HepG2 (cell line): ENCODE measurements around the gene CLDN9. TPM values are rescaled to one million over a fixed set of nuclear protein-coding genes. Genes with fewer than 3 reads are reported as not detected.
A peak's percentile ranks its signal among the peaks of the same experiment; 100 is the strongest.

Experiments
- AGO1 ChIP-seq: fragments of 200-400 bp; formaldehyde crosslinking; IDR thresholded peaks from 2 replicates; pipeline ENCODE4 v1.6.1; 2017; ENCODE audit warnings: mild to moderate bottlenecking, low read depth, low read length, moderate library complexity; ENCODE audit not compliant: poor library complexity, severe bottlenecking
- BRD4 ChIP-seq: sonication (generic); formaldehyde crosslinking; IDR thresholded peaks from 2 replicates; pipeline ENCODE4 v1.4.0; 2020; ENCODE audit warnings: missing genetic modification reagents
- CSRNP1 ChIP-seq: sonication (generic); formaldehyde crosslinking; IDR thresholded peaks from 2 replicates; pipeline ENCODE4 v1.8.1; 2023; ENCODE audit warnings: mild to moderate bottlenecking, missing genetic modification reagents
- DR1 ChIP-seq: sonication (generic); formaldehyde crosslinking; IDR thresholded peaks from 2 replicates; pipeline ENCODE4 v1.8.0; 2021; ENCODE audit warnings: mild to moderate bottlenecking, missing genetic modification reagents, inconsistent platforms
- EP300 ChIP-seq, 3 experiments: sonication (generic) in 1 of 3; formaldehyde crosslinking in 1 of 3; IDR thresholded peaks; 2 replicates each; pipeline versions ENCODE4 v1.5.1 to v1.6.1; 2011 to 2020; ENCODE audit warnings: low read depth in 2 of 3, low read length in 2 of 3, borderline replicate concordance in 1 of 3, improper control_type of control experiment in 1 of 3, mild to moderate bottlenecking in 1 of 3, missing genetic modification reagents in 1 of 3, moderate library complexity in 1 of 3
- GZF1 ChIP-seq: sonication (generic); formaldehyde crosslinking; IDR thresholded peaks from 2 replicates; pipeline ENCODE4 v1.5.1; 2020; ENCODE audit warnings: mild to moderate bottlenecking, missing genetic modification reagents
- HNRNPK ChIP-seq: fragments of 200-400 bp; formaldehyde crosslinking; IDR thresholded peaks from 2 replicates; pipeline ENCODE4 v1.6.1; 2018; ENCODE audit warnings: low read length, low read depth, moderate library complexity, mild to moderate bottlenecking; ENCODE audit not compliant: poor library complexity, severe bottlenecking
- MBNL3 ChIP-seq: fragments of 250-450 bp; sonication (Bioruptor Pico); conservative IDR thresholded peaks from 2 replicates; pipeline ENCODE4 v1.8.0; 2022; ENCODE audit warnings: mild to moderate bottlenecking, inconsistent platforms
- MTF2 ChIP-seq: sonication (generic); formaldehyde crosslinking; IDR thresholded peaks from 2 replicates; pipeline ENCODE4 v1.5.0; 2020; ENCODE audit warnings: missing genetic modification reagents, borderline replicate concordance
- PATZ1 ChIP-seq: sonication (generic); formaldehyde crosslinking; IDR thresholded peaks from 2 replicates; pipeline ENCODE4 v1.4.0; 2020; ENCODE audit warnings: missing genetic modification reagents
- SP140L ChIP-seq: sonication (generic); formaldehyde crosslinking; IDR thresholded peaks from 2 replicates; pipeline ENCODE4 v1.4.0; 2020; ENCODE audit warnings: missing genetic modification reagents, borderline replicate concordance
- UBTF ChIP-seq: sonication (generic); formaldehyde crosslinking; IDR thresholded peaks from 2 replicates; pipeline ENCODE4 v1.4.0; 2020; ENCODE audit warnings: mild to moderate bottlenecking, missing genetic modification reagents
- ZFP91 ChIP-seq: sonication (generic); formaldehyde crosslinking; IDR thresholded peaks from 2 replicates; pipeline ENCODE4 v1.9.0; 2022; ENCODE audit warnings: missing genetic modification reagents, mild to moderate bottlenecking, borderline replicate concordance
- ZNF292 ChIP-seq: sonication (generic); formaldehyde crosslinking; IDR thresholded peaks from 2 replicates; pipeline ENCODE4 v1.8.1; 2022; ENCODE audit warnings: mild to moderate bottlenecking, low read depth, missing genetic modification reagents, borderline replicate concordance
- ZNF446 ChIP-seq: sonication (generic); formaldehyde crosslinking; IDR thresholded peaks from 2 replicates; pipeline ENCODE4 v1.5.0; 2020; ENCODE audit warnings: mild to moderate bottlenecking, missing genetic modification reagents
- ZNF468 ChIP-seq: sonication (generic); formaldehyde crosslinking; IDR thresholded peaks from 2 replicates; pipeline ENCODE4 v1.8.0; 2022; ENCODE audit warnings: mild to moderate bottlenecking, moderate library complexity, missing genetic modification reagents
- ZNF496 ChIP-seq: sonication (generic); formaldehyde crosslinking; IDR thresholded peaks from 2 replicates; pipeline ENCODE4 v1.8.1; 2023; ENCODE audit warnings: mild to moderate bottlenecking, moderate library complexity, missing genetic modification reagents; ENCODE audit not compliant: insufficient replicate concordance
- ZNF550 ChIP-seq: sonication (generic); formaldehyde crosslinking; IDR thresholded peaks from 2 replicates; pipeline ENCODE4 v1.4.0; 2020; ENCODE audit warnings: mild to moderate bottlenecking, missing genetic modification reagents, borderline replicate concordance
- polyA plus RNA-seq, 8 experiments: library from polyadenylated mRNA; depleted of rRNA in 3 of 8; stranded (reverse) in 7 of 8; unstranded in 1 of 8; fragments of >200 nt; fragmentation: Illumina TruSeq in 4 of 8; extraction: Trizol in 4 of 8; gene quantifications; 2 replicates each; pipeline versions ENCODE4 v1.2.1 to v1.2.3, GENCODE V29; 2011 to 2016; ENCODE audit warnings: low read depth in 4 of 8, missing spikeins in 1 of 8, mixed read lengths in 1 of 8; ENCODE audit not compliant: insufficient read depth in 1 of 8
- total RNA-seq, 5 experiments: library from RNA; depleted of rRNA; stranded (reverse); fragments of >200 nt; fragmentation: Illumina TruSeq; extraction: Trizol; gene quantifications; 2 replicates each; pipeline ENCODE4 v1.2.3, GENCODE V29; 2016; ENCODE audit warnings: low read depth in 1 of 5

CLDN9 gene
- total and polyA plus RNA-seq, 2 of the 13 experiments (the other 11 are each of a cell fraction or from before 2014, with no cell fraction given), result 0.15 to 0.26 TPM

GRCh38 chr16:3045758-3046640 lies 33.3 kb downstream of the CLDN9 start, which contains the start of gene MMP25 (continued):
- TF ChIP-seq ZNF468 (CRISPR knock-in tag) (no peak), HNRNPK (peak; percentile 15), ZNF446 (CRISPR knock-in tag) (0 out of 2 replicates have a peak, but pooled peaks have one; percentile 42), PATZ1 (CRISPR knock-in tag) (peak; percentile 2; the same call in 1 of the 2 replicates), GZF1 (CRISPR knock-in tag) (0 out of 2 replicates have a peak, but pooled peaks have one; percentile 39), DR1 (CRISPR knock-in tag) (no peak), ZFP91 (CRISPR knock-in tag) (0 out of 2 replicates have a peak, but pooled peaks have one; percentile 13), SP140L (CRISPR knock-in tag) (no peak), BRD4 (CRISPR knock-in tag) (no peak), CSRNP1 (CRISPR knock-in tag) (no peak), ZNF496 (CRISPR knock-in tag) (no peak), AGO1 (peak; percentile 24), EP300 (IDR thresholded peaks at IDR 0.05; ENCODE audit: low read depth in 2 of 2, low read length in 2 of 2) (no peak), EP300 (CRISPR knock-in tag; IDR thresholded peaks at IDR 0.05; ENCODE audit: borderline replicate concordance) (no peak), ZNF292 (CRISPR knock-in tag) (0 out of 2 replicates have a peak, but pooled peaks have one; percentile 33), MBNL3 (CRISPR knock-in tag) (no peak), MTF2 (CRISPR knock-in tag) (peak; percentile 99), UBTF (CRISPR knock-in tag) (peak; percentile 34; the same call in 1 of the 2 replicates), ZNF550 (CRISPR knock-in tag) (no peak)
